ENCODE results near the gene CCDC141. TPM values are rescaled to one million over a fixed set of nuclear protein-coding genes. Genes with fewer than 3 reads are reported as not detected.

CCDC141 gene
- total RNA-seq, 1 donor from 2014 or later = 4.0 TPM

- no peak for DNase-seq (ENCODE audit: extremely low spot score, unreplicated experiment)
- H3K4me3 Mint-ChIP-seq = no peak overlapping the region
- no peaks in the 10 kb centered on the region for H3K9me3 Mint-ChIP-seq
- no peaks in the 10 kb centered on the region for H3K27me3 Mint-ChIP-seq
- no peaks in the 10 kb centered on the region for H3K36me3 Mint-ChIP-seq
- no peaks in the 10 kb centered on the region for H3K4me1 Mint-ChIP-seq (ENCODE audit: unreplicated experiment)
- no peak for TF ChIP-seq CTCF (conservative IDR thresholded peaks at IDR 0.05)
- no peak overlapping the region for H3K27ac Mint-ChIP-seq
Observed at GRCh38 chr2:178951266-178952006, 98.5 kb downstream of the CCDC141 start.

- Mint-ChIP-seq H3K36me3 (no peaks in the 10 kb centered on the region), H3K4me3 (no peak overlapping the region), H3K4me1 (ENCODE audit: unreplicated experiment) (no peaks in the 10 kb centered on the region), H3K9me3 (no peaks in the 10 kb centered on the region), H3K27me3 (no peaks in the 10 kb centered on the region), H3K27ac (no peak overlapping the region)
- no peak for DNase-seq (ENCODE audit: extremely low spot score, unreplicated experiment)
- no peak for TF ChIP-seq CTCF (conservative IDR thresholded peaks at IDR 0.05)
Observed at GRCh38 chr2:178949584-178949983, 100.4 kb downstream of the CCDC141 start.

GRCh38 chr2:178949151-178949550 is 100.8 kb downstream of the CCDC141 start:
- H3K4me3 Mint-ChIP-seq = no peak overlapping the region
- no peaks in the 10 kb centered on the region for H3K4me1 Mint-ChIP-seq (ENCODE audit: unreplicated experiment)
- H3K36me3 Mint-ChIP-seq = no peaks in the 10 kb centered on the region
- H3K27me3 Mint-ChIP-seq = no peaks in the 10 kb centered on the region
- no peak for TF ChIP-seq CTCF (conservative IDR thresholded peaks at IDR 0.05)
- H3K27ac Mint-ChIP-seq = no peak overlapping the region
- no peaks in the 10 kb centered on the region for H3K9me3 Mint-ChIP-seq
- DNase-seq (ENCODE audit: extremely low spot score, unreplicated experiment) = no peak

GRCh38 chr2:178947006-178947405 is 102.9 kb downstream of the CCDC141 start:
- Mint-ChIP-seq H3K27me3 (no peaks in the 10 kb centered on the region), H3K4me3 (no peak overlapping the region), H3K4me1 (ENCODE audit: unreplicated experiment) (no peaks in the 10 kb centered on the region), H3K27ac (no peak overlapping the region), H3K9me3 (no peaks in the 10 kb centered on the region), H3K36me3 (no peaks in the 10 kb centered on the region)
- DNase-seq (ENCODE audit: extremely low spot score, unreplicated experiment) = no peak
- TF ChIP-seq CTCF (conservative IDR thresholded peaks at IDR 0.05) = no peak

GRCh38 chr2:178946494-178946893 is 103.4 kb downstream of the CCDC141 start:
- Mint-ChIP-seq H3K4me1 (ENCODE audit: unreplicated experiment) (no peaks in the 10 kb centered on the region), H3K4me3 (no peak overlapping the region), H3K27me3 (no peaks in the 10 kb centered on the region), H3K9me3 (no peaks in the 10 kb centered on the region), H3K36me3 (no peaks in the 10 kb centered on the region), H3K27ac (no peak overlapping the region)
- DNase-seq (ENCODE audit: extremely low spot score, unreplicated experiment) = no peak
- no peak for TF ChIP-seq CTCF (conservative IDR thresholded peaks at IDR 0.05)

All from type B pancreatic cell (in vitro differentiated cells).